Keratinocyte (primary cell): ENCODE measurements around the gene TLR10. TPM values are rescaled to one million over a fixed set of nuclear protein-coding genes. Genes with fewer than 3 reads are reported as not detected.

ENCODE experiments used
- DNase-seq: peaks from one replicate; pipeline ENCODE4 v3.0.0-alpha.2; 2011; ENCODE audit warnings: low read depth, missing footprints, low spot score
- FAIRE-seq: peaks from 2 replicates; lab custom pipeline; 2011; peaks lifted over from hg19 to GRCh38; lab: Jason Lieb, UNC
- H2AFZ ChIP-seq: 2 replicates; pipeline ENCODE4 v1.6.0; 2012; ENCODE audit warnings: low read length, control low read depth, inconsistent platforms; ENCODE audit not compliant: control insufficient read depth
- H3K27ac ChIP-seq: 2 replicates; pipeline ENCODE4 v1.5.1; 2011; ENCODE audit warnings: low read length; ENCODE audit not compliant: control insufficient read depth, insufficient read depth
- H3K27me3 ChIP-seq: 3 replicates; pipeline ENCODE4 v1.6.0; 2011; ENCODE audit warnings: low read length; ENCODE audit not compliant: control insufficient read depth, insufficient read depth; ENCODE audit errors: extremely low read depth
- H3K36me3 ChIP-seq, 2 experiments: 2 replicates in 1 of 2; 3 replicates in 1 of 2; pipeline ENCODE4 v1.5.1; 2011; ENCODE audit warnings: low read length in 2 of 2, mild to moderate bottlenecking in 1 of 2; ENCODE audit not compliant: control insufficient read depth in 2 of 2, insufficient read depth in 2 of 2; ENCODE audit errors: extremely low read depth in 1 of 2
- H3K4me1 ChIP-seq: 3 replicates; pipeline ENCODE4 v1.5.1; 2011; ENCODE audit warnings: low read length; ENCODE audit not compliant: control insufficient read depth, insufficient read depth; ENCODE audit errors: extremely low read depth
- H3K4me2 ChIP-seq: 3 replicates; pipeline ENCODE4 v1.6.0; 2011; ENCODE audit warnings: low read depth, low read length; ENCODE audit not compliant: control insufficient read depth, insufficient read depth; ENCODE audit errors: extremely low read depth
- H3K4me3 ChIP-seq, 3 experiments: fragments of 200-600 bp in 1 of 3; sonication (generic) in 1 of 3; 2 replicates in 2 of 3; 3 replicates in 1 of 3; pipeline ENCODE4 v1.5.1; 2011 to 2016; ENCODE audit warnings: low read length in 3 of 3, mild to moderate bottlenecking in 3 of 3, control low read depth in 2 of 3, inconsistent platforms in 1 of 3, low read depth in 1 of 3, mixed read lengths in 1 of 3, mixed run types in 1 of 3, moderate library complexity in 1 of 3; ENCODE audit not compliant: control insufficient read depth in 2 of 3, insufficient read depth in 2 of 3; ENCODE audit errors: extremely low read depth in 1 of 3
- H3K79me2 ChIP-seq: 2 replicates; pipeline ENCODE4 v1.6.0; 2012; ENCODE audit warnings: low read length; ENCODE audit not compliant: control insufficient read depth, insufficient read depth
- H3K9ac ChIP-seq: 3 replicates; pipeline ENCODE4 v1.6.0; 2011; ENCODE audit warnings: low read length; ENCODE audit not compliant: control insufficient read depth, insufficient read depth; ENCODE audit errors: extremely low read depth
- H3K9me1 ChIP-seq: 3 replicates; pipeline ENCODE4 v1.6.0; 2011; ENCODE audit warnings: low read length; ENCODE audit not compliant: control insufficient read depth, insufficient read depth; ENCODE audit errors: extremely low read depth
- H3K9me3 ChIP-seq: 2 replicates; pipeline ENCODE4 v1.5.1; 2012; ENCODE audit warnings: low read depth, low read length; ENCODE audit not compliant: control insufficient read depth
- H4K20me1 ChIP-seq: 3 replicates; pipeline ENCODE4 v1.6.0; 2011; ENCODE audit warnings: low read length; ENCODE audit not compliant: control insufficient read depth, insufficient read depth; ENCODE audit errors: extremely low read depth
- CTCF ChIP-seq, 3 experiments: IDR thresholded peaks in 1 of 3; conservative IDR thresholded peaks in 1 of 3; optimal IDR thresholded peaks in 1 of 3; 2 replicates in 2 of 3; 3 replicates in 1 of 3; pipeline versions ENCODE3 to v1.5.1; 2011; ENCODE audit warnings: low read length in 3 of 3, mild to moderate bottlenecking in 3 of 3, moderate library complexity in 2 of 3, control low read depth in 1 of 3, inconsistent platforms in 1 of 3; ENCODE audit not compliant: insufficient read depth in 2 of 3; ENCODE audit errors: extremely low read depth in 1 of 3
- EZH2 ChIP-seq: IDR thresholded peaks from one replicate; pipeline ENCODE4 v1.6.1; 2012; ENCODE audit warnings: inconsistent platforms, mild to moderate bottlenecking, low read length, moderate library complexity
- dilution Hi-C: fragments of 300-500 bp; cut with MboI; formaldehyde crosslinking; loops from one replicate; pipeline ENCODE4 v1.7.0; 2020; ENCODE audit warnings: low sequenced_read_pairs; ENCODE audit not compliant: extremely low pct_ligation_motif_present
- polyA plus RNA-seq, 5 experiments: library from polyadenylated mRNA; depleted of rRNA in 3 of 5; stranded (reverse) in 3 of 5; stranded (forward) in 1 of 5; unstranded in 1 of 5; fragments of >200 nt; gene quantifications; 1 replicate in 1 of 5; 2 replicates in 3 of 5; 3 replicates in 1 of 5; pipeline versions ENCODE4 v1.2.1 to v1.2.3, GENCODE V29; 2011 to 2012; ENCODE audit warnings: missing spikeins in 2 of 5, low read depth in 1 of 5, low replicate concordance in 1 of 5

TLR10 gene
- polyA plus RNA-seq, 1 donor (not counting 4 experiments of a cell fraction or from before 2014, with no cell fraction given) = 0.05 TPM

- no peaks in the 10 kb centered on the region for H4K20me1 ChIP-seq
- H3K9ac ChIP-seq = no peak overlapping the region
- dilution Hi-C loops = no loop called here
- no peaks in the 10 kb centered on the region for H3K79me2 ChIP-seq
- no peak overlapping the region for H3K4me2 ChIP-seq
- H3K27me3 ChIP-seq = no peaks in the 10 kb centered on the region
- no peaks in the 10 kb centered on the region for H3K36me3 ChIP-seq
- H3K9me1 ChIP-seq = no peaks in the 10 kb centered on the region
- H3K4me3 ChIP-seq = no peak overlapping the region
- DNase-seq (no peak), FAIRE-seq (no peak)
- H3K9me3 ChIP-seq = no peaks in the 10 kb centered on the region
- H2AFZ ChIP-seq = no peak overlapping the region
- TF ChIP-seq EZH2 (no peak), CTCF (optimal IDR thresholded peaks at IDR 0.05 in 1 of 3, IDR thresholded peaks at IDR 0.05 in 1 of 3, conservative IDR thresholded peaks at IDR 0.05 in 1 of 3; ENCODE audit: extremely low read depth in 1 of 3, insufficient read depth in 2 of 3, low read length in 3 of 3) (no peak)
- peak overlapping the region; percentile 34 for H3K27ac ChIP-seq
- H3K4me1 ChIP-seq = peaks cover 4% of the 10 kb centered on the region
These were observed 12.9 kb downstream of the TLR10 start for GRCh38 chr4:38769857-38770256.

GRCh38 chr4:38769441-38769840 is 13.3 kb downstream of the TLR10 start:
- Histone ChIP-seq H3K27ac (no peak overlapping the region), H2AFZ (no peak overlapping the region), H4K20me1 (no peaks in the 10 kb centered on the region), H3K9me1 (no peaks in the 10 kb centered on the region), H3K4me2 (no peak overlapping the region), H3K79me2 (no peaks in the 10 kb centered on the region), H3K4me1 (peaks cover 4% of the 10 kb centered on the region), H3K9ac (no peak overlapping the region), H3K27me3 (no peaks in the 10 kb centered on the region), H3K36me3 (no peaks in the 10 kb centered on the region), H3K4me3 (no peak overlapping the region), H3K9me3 (no peaks in the 10 kb centered on the region)
- TF ChIP-seq CTCF (optimal IDR thresholded peaks at IDR 0.05 in 1 of 3, IDR thresholded peaks at IDR 0.05 in 1 of 3, conservative IDR thresholded peaks at IDR 0.05 in 1 of 3; ENCODE audit: extremely low read depth in 1 of 3, insufficient read depth in 2 of 3, low read length in 3 of 3) = no peak
- dilution Hi-C loops = no loop called here
- DNase-seq (no peak), FAIRE-seq (no peak)
